NOMO-1 (cell line): ENCODE results near the gene NR0B2.
"Not testable (repeated sequence)": the region's sequence is repeated elsewhere in the genome, so short reads cannot be mapped to it uniquely, and the experiment has no call there.

Experiments used
- DNase-seq, 2 experiments: peaks; one replicate each; lab custom pipeline; 2025; ENCODE audit not compliant: unreplicated experiment in 2 of 2; lab: John Stamatoyannopoulos, UW

Gene NR0B2, protein sequence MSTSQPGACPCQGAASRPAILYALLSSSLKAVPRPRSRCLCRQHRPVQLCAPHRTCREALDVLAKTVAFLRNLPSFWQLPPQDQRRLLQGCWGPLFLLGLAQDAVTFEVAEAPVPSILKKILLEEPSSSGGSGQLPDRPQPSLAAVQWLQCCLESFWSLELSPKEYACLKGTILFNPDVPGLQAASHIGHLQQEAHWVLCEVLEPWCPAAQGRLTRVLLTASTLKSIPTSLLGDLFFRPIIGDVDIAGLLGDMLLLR

DNA sequence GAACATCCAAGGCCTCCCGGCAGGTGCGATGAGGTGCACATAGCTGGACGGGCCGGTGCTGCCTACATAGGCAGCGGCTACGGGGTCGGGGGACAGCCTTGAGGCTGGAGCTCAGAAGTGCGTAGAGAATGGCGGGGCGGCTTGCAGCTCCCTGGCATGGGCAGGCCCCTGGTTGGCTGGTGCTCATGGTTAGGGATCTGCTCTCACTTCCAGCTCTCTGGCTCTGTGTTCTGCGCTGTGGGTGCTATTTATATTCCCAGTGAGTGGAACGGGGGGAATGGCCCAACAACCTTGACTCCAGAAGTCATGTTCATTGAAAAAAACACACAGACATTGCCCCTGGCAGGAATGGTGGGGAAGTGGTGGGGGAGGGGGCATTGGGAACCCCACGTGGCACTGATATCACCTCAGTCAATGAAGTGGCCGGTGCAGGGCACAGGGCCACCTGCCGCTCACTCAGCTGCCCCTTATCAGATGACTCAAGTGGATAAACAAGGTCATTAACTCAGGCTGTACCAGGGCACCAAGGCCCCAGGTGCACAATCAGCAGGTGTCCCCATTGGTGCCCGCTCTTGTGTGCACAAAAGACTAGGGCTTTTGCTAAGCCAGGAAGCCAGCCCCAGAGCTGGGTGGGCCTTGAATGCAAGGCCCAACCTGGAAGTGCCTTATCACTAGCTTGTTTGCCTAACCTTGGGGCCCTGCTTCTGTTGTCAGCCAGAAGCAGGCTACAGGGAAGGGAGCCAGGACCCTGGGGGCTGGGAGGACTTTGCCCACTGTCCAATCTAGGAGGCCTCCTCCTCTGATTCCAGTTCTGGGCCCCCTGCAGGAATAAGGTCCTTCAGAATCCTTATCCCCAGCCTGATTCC lies at the start of gene NR0B2:
TSS of gene NR0B2 (minus strand) at position 222 of the 866 bp plus-strand sequence. CDS start at position 187, 35 bp downstream.
- no peak for DNase-seq

DNA sequence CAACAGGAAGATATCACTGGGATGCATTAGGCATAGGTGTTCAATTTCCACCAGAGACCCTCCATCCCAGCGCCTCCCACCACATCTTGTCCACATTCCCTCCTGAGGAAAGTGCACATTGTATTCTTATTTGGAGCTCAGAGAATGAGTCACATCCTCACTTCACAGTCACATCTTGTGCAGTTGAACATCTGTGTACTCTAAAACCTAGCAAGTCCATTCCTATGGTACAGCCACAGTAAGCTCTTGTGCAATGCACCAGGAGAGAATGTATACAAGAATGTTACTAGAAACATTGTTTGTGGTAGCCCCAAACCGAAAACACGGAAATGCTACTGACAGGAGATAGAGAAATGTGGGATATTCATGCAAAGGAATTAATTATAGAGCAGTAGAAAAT lies 48.1 kb upstream of the NR0B2 start:
- DNase-seq = peak in 1 of 2 experiments; percentile 15

DNA sequence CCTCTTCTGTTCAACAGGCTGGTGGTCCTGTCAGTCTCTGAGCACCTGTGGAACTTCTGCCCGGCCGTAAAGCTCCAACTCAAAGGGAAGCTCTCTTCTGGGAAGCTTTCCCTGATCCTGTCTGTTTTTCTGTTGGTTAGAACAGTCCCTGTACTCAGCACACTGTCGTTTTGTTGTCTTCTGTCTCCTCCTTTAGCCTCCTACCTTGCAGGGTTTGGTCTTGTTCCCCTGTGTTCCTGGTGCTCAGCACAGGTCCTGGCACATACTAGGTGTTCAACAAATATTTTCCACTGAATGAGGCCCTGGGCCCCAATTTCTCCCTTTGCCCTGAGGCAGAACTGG lies 46.8 kb upstream of the NR0B2 start:
- no peak for DNase-seq

DNA sequence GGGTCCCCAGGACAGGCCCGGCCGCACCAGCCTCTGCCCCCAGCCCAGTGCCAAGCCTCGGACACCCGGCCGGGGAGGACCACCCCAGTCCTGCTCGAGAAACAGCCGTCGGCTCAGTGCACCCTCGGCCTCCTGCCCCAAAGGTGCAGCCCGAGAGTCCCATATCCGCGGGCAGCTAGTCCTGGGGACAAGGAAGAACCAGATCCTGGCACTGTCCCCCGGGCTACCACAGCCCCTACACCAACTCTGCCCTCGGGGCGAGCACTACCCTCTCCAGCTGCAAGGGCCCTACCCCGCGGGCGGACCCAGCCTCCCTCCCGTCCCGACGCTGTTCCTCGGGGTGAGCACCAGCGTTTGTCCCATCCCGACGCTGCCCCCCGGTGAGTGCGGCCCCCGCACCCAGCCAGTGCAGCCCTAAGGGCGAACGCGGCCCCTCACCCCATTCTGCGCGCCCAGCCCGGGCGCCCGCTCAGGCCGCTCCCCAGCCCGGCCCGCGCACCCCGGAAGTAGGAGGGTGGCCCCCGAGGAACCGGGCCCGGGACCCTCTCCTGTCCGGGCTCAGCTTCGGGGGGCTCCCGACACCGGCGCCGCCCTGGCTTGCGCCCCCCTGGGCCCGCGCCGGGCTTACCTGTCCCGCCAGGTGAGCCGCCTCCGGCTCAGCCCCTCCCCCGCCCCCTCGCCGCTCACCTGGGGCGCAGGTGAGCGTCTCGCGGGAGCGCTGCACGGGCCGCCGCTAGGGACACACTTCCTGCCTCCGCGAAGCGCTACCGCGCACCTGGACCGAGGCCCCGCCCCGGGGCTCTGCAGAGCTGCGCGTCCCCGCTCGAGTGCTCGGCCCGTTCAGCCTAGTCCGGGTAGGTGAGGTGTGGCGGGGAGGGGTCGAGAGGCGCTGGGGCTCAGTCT lies 46.2 kb upstream of the NR0B2 start, which contains the start of gene KDF1:
TSS of gene KDF1 (minus strand) at position 747 of the 903 bp plus-strand sequence. CDS start 8,088 bp downstream, outside the sequence.
- no peak for DNase-seq

GRCh38 chr1:26959270-26959669 lies 45.5 kb upstream of the NR0B2 start:
- DNase-seq = no peak

GRCh38 chr1:26957306-26957705 lies 43.5 kb upstream of the NR0B2 start:
- no peak for DNase-seq

DNA sequence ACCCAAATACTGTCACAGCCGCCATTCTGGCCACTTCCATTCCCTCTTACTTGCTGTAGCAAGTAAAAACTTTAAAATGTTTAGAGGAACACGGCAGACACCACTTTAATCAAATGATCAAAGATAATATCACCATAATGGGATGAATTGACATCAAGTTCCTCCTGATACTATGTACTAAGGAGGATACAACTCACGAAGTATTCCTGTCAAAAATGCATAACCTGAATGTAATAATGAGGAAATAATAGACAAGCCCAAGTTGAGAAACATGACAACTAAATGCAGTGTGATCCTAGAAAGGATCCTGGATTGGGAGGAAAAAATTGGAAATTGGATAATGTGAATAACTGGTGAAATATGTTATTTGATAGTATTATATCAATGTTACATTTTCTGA lies 42.5 kb upstream of the NR0B2 start:
- DNase-seq = no peak

DNA sequence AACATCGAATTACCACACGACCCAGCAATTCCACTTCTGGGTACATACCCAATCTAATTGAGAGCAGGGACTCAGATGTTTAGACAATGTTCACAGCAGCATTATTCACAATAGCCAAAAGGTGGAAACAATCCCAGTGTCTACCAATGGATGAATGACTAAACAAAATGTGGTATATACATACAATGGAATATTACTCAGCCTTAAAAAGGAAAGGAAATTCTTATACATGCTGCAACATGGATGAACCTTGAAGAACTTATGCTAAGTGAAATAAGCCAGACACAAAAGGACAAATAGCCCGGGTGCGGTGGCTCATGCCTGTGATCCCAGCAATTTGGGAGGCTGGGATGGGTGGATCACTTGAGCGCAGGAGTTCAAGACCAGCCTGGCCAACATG lies 39.6 kb upstream of the NR0B2 start:
- DNase-seq = no peak

GRCh38 chr1:26951821-26952497 lies 38.2 kb upstream of the NR0B2 start:
- DNase-seq = no peak

GRCh38 chr1:26951216-26951615 lies 37.4 kb upstream of the NR0B2 start:
- no peak for DNase-seq

DNA sequence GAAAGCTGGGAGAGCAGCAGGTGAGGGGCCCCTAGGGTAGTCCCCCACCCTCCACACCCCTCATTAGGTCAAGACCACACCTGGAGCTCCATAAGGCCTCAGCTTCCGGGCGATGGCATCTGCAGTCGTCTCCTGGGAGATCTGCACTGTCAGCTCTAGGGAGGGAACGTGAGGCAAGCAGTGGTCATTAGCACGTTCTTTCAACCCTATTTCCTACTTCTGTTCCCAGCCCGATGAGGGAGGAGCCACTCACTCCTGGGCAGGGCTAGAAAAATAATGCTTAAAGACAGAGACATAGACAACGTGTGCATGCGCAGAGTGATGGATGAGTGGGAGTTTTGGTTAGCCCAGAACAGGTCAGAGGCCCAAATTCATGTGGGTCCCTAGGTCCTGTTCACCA lies 36.8 kb upstream of the NR0B2 start:
- no peak for DNase-seq

DNA sequence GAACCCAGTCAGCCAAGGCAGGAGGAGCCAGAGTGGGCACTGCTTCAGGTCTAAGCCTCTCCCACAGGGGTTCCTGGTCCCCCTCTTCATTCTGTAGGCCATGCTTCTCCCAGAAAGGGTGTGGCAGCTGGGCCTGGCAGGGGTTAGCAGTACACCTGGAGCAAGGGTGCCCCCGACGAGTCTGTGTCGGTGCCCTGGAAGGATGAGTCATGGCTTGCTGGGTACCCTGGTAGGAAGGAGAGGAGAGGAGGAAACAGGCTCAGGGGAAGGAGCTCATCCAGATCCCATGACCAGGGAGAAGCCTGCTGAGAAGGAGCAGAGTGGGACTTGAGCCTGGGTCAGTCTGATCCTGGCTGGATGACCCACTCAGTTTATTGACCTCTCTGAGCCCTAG lies 36.1 kb upstream of the NR0B2 start:
- no peak for DNase-seq

DNA sequence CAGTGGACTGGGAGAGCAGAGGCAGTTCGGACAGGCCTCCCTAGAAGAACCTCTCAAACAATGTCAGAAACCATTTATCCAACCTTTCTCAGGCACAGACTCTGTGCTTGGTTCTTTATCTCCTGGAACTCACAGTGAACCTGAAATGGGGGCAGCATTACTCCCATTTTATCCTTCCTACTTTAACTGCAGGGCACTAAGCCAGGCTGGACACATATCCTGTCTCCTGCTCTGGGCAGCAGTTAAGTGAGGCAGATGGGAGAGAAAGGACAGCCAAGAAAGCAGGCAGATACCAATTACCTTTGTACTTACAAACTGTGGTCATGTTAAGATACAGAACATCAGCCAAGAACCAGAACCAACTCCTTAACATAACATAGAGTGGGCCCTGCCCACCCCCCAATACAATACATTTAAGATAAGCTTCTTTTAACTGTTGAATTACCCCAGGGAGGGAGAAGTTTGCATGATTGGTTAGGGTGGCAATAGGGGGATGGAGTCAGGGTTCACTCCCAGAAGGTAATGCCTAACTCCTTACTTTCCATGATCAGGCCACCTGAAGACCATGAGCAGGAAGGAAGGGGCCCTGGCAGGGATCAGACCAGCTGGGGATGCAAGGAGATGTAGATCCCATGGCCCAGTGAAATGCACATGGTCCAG lies 35.6 kb upstream of the NR0B2 start:
- DNase-seq = no peak

DNA sequence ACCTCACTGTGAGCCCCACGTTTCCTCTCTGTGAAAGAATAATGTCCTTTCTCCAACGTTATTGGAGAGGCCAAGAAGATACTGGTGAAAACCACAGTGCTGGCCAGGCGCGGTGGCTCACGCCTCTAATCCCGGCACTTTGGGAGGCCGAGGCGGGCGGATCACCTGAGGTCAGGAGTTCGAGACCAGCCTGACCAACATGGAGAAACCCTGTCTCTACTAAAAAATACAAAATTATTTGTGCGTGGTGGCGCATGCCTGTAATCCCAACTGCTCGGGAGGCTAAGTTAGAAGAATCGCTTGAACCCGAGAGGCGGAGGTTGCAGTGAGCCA lies 34.9 kb upstream of the NR0B2 start:
- DNase-seq = not testable (repeated sequence)

GRCh38 chr1:26946270-26946669 lies 32.5 kb upstream of the NR0B2 start:
- DNase-seq = no peak

- no peak for DNase-seq
These were observed 32.0 kb upstream of the NR0B2 start for GRCh38 chr1:26945728-26946127.

DNA sequence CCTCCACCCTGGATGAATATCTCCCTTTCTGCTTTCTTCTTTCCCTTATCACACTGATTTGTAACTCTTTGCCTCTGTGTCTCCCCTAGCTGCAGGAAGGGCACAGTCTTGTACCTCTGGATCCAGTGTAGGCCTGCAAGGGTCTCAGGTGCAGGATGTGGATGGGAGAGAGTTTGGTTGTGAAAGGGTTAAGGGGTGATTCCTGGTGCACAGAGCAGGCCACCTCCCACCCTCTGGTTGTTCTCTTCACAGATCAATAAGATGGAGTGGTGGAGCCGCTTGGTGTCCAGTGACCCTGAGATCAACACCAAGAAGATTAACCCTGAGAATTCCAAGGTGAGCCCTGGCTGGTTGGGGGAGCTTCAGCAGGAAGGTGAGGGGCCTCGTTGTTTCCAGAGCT lies 31.4 kb upstream of the NR0B2 start:
- no peak for DNase-seq

GRCh38 chr1:26942656-26943055 lies 28.9 kb upstream of the NR0B2 start:
- no peak for DNase-seq

- DNase-seq = no peak
These were observed 27.5 kb upstream of the NR0B2 start for GRCh38 chr1:26941311-26941710.

- no peak for DNase-seq
These were observed 24.9 kb upstream of the NR0B2 start for GRCh38 chr1:26938659-26939025.
